HuH-7 (cell line): Measurements from ENCODE around the gene PCSK7.

Source experiments
- DNase-seq: peaks from one replicate; pipeline ENCODE4 v3.0.0; 2011; ENCODE audit warnings: low spot score

Gene PCSK7

DNA sequence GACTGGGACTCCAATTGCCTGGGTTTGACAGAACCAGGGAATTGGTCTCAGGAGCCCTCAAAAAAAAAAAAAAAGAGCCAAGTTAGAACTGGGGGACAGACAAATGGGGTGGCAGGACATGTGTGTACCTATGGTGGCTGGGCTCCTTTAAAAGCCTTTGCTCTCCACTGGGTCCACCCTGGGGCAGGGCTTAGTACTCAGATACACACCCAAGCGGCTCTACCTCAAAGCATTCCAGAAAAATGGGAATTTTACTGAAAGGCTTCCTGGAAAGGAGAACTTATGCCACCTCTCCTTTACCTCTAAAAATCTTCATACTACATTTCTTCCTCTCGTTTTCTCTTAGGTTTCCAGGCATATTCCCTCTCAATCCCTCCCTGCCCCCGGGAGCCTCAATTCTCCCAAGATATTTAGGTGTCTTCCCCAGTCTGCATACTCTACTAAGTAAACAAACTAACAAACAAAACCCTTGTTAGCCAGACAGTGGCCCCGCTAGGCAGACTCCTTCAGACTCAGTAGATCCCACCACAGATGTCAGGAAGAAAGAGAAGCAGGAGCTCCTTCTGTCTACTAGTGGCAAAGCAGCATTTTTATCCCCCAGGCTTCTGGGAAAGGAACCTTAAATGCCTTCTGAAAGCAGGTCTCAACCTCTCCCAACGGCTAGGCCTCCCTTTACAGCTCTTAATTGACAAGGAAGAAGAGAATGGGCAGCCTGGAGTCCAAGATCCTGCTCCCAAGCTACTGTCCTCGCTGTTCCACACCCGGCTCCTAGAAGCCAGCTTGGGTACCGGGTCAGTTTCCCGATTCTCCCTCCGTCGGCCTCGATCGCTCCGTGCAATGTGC lies 653 bp downstream of the PCSK7 start:
- no peak for DNase-seq

DNA sequence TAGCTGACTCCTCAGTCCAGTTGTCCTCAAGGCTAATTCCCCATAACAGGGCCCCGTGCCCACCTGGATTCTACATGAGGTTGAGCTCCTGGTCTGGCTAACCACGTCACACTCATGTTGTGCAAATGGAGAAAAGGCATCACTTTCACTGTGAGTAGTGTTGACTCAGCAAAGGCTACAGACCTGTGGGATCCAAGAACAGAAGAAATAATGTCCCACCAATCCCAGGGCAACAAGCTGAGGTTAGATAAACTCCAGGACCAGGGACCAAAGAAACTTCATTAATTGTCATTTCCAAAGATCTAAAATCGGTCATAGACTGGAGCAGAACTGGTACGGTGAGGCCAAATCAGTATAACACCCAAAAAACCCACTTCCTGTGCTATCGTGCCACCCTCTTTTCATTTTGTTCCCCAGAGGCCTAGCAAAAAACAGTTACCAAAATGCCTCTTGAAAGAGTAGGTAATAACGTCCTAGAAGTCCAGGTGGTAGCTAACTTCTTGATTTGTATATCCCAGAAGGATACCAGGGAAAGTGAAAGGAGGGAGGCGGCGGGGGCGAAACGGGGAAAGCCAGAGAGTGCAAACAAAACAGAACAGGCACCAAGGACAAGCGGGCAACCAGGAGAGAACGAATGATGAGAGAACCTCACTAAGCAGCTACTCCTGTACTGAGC lies 1.4 kb downstream of the PCSK7 start:
- no peak for DNase-seq

DNA sequence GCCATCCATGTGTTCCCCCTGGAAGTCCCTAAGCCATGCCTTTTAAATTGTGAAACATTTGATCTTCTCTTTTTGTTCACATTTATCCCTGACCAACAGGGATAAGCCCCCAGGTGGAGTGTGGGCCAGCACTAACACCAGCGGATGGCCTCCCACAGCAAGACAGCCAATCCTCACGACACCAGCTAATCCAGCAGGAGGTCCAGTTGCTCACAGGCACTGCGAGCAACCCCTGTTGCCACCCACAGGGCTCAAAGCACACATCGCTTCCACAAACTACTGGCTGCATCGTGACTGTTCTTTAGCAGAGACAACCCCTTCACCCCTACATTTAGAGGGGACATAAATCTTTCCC lies 2.0 kb downstream of the PCSK7 start:
- DNase-seq = no peak

DNA sequence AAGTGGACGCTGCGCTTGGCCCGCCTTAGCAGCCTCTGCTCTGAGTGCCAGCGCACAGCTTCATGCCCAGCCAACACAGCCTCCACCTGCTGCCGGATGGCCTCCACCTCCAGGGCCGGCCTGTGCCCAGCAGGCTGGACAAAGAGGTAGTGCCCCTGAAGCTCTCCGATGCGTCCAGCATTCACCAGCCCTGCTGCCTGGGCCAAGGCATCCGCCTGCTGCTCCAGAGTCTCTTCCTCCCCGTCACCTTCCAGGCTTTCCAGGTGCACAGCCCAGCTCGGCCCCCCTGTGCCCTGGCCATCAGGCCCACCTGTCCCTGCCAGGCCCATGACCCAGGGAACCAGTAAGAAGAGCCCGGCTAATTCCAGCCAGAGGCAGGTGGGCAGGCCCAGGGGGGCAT lies 2.5 kb downstream of the PCSK7 start:
- no peak for DNase-seq

- no peak for DNase-seq
Observed at GRCh38 chr11:117228091-117228490, 3.8 kb downstream of the PCSK7 start.

GRCh38 chr11:117226388-117227385 lies 5.2 kb downstream of the PCSK7 start:
- peak; percentile 85 for DNase-seq

DNA sequence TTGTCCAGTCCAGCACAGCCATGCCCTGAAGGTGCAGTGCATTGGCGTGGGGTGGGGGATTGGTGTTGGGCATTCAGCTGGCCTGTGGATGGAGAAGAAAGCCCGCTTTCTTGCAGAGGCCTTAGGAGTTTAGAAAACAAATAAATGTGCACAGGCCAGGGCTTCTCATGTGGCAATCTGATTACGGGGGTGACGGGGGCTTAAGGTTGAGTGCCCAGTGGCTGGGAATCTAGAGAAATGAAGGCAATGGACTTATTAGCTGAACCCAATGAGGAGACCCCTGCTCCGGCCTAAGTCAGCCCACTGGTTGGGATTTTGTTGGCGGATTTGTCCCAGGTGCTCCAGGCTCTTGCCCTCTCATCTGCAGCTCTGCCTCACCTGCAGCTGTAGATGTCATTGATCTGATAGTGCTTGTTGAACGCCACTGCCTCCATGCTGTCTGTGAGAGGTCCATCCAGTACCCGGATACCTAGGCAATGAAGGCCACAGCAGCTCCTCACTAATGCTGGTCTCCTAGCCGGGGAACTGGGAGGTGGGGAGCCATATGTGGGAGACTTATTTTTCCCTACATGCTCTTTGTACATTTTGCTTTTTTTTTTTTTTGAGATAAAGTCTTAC lies 6.2 kb downstream of the PCSK7 start:
- DNase-seq = no peak

DNA sequence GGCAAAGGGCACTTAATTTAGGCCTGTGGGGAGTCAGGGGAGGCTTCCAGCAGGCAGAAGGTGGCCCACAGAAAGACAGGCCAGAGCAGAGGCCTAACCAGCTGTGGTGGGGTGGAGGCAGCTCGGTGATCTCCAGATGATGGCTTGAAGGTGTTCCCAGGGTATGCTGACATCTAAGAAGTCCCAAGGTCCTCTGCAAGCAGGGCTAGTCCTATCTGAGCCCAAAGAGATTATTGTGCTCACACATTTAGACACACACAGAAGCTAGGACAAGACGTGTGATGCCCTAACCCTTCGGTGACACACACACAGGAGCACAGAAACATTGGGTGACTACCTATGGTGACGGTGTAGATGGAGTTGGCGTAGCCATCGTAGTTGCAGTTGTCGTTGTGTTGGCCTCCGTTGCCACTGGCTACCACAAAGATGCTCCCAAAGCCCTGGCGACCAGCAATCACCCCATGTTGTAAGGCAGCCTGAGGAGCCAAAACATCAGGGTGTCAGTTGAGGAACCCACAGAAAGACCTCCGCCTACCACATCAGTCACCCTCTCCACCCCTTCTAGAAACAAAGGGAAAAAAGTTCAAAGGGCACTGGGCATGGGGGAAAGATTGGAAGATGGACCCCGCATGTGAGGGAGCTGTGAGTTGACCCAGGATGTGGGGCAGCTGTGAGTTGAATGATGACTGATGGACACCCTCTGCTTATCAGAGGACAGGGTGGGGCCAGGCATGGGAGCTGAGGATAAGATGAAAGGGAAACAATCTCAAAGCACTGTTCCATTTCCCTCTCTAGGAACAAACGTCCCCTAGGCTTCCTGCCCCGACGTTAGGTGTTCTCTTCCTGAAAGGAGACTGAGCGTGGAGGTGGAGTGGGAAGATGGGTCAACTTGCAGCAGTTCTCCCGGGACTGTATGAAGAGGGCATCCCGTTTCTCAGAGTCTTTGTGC lies 7.9 kb downstream of the PCSK7 start:
- DNase-seq = no peak

- no peak for DNase-seq
Observed at GRCh38 chr11:117222991-117223740, 8.7 kb downstream of the PCSK7 start.

DNA sequence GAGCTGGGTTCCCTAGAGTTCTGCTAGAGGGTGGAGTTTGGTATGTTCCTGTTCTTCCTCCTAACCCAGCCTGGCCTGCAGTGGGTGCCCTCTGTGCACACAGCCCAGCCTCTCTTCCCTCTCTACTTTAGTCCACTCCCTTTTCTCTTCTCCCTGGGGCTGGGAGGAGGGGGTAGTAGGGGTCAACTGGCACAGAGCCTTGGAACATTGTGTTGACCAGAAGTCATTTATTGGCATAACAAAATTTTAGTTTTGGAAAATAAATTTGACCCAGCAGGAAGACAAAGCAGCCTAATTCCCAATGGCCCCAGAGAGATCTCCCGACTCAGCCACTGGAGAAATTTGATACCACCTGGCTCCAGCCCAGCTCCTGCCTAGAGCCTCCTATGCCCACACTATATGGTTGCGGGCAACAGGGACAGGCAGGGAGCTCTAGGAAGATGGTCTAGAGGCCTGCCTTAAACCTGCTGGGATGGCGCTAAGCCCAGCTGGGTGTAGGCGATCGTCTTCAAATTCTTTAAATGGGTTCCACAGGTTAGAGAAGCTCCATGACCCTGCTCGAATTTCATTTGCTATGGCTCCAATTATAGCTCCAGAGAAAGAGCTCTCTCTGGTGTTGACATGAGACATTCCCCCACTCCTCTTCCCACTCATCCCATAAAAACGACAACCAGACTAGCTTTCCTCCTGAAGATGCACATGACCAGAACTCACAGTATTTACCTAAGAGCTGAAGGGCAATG lies 9.9 kb downstream of the PCSK7 start:
- DNase-seq = no peak

DNA sequence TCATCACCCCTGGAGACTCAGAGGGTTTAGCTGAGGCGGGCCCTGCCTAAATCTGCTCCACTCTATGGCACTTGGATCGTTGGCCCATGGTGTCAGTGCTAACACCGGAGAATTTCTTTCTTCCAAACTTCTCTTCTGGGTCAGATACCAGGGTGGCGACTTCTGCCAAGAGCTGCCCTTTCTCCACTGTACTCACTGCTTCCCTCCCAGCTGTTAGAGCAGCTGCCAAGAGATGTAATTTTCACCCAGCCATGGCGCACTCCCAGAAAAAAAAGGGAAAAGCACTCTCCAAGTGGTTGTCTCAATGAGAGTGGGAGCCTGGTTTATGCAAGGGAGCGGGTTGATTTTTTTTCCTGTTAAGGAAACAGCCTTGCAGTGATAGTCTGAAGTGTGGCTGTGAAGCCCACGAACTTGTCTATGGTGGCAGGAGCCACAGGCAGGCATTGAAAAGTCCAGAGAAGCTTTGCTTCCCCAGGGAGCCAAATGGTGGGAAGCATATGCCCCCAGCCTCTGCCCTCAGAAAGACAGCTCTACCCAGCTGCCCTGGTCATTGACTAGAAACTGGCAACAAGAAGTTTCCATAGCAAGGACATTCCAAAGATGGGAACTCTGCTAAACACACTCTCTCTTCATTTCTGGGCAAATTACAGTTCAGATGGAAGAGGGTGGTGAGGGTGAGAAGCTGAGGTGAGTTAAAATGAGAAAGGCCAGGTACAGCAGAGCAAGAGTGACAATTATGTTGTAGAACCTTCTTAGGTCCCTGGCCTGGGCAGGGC lies 10.7 kb downstream of the PCSK7 start:
- no peak for DNase-seq

- no peak for DNase-seq
Observed at GRCh38 chr11:117220568-117220967, 11.3 kb downstream of the PCSK7 start.

- DNase-seq = no peak
Observed at GRCh38 chr11:117219995-117220394, 11.9 kb downstream of the PCSK7 start.

DNA sequence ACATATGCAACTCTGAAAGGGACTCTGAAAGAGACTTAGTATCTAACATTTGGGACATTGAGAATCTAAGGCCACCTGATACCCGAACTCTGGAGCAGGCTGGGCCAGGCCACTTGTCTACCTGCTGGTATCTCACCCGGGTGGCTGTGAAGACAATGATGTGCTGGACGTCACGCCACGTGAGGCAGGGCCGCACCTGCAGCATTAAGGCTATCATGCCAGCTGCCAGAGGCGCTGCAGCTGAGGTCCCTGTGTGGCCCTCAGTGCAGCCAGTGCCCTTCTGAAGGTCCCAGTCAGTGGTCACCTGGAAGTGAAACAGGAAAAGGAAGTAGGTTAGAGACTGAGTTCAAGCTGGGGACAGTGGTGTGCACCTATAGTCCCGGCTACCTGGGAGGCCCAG lies 12.4 kb downstream of the PCSK7 start:
- DNase-seq = no peak

DNA sequence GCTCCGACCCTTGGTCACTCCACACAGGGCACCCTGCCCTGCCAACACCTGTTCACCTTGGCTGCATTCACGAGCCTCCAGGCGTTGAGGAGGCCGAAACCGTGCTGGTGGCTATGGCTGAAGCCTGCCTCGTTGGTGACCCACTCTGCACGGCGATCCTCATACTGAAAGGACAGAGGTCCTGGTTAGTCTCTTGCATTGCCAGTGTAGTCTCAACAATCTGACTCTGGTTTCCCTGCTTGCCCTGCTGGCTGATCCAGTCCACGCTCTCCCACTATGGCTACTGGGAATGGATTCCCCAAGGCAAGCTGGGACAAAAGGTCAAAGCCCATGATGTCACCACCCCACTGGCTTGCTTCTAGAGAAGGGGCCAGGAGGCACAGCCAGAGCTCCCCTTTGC lies 12.9 kb downstream of the PCSK7 start:
- DNase-seq = no peak

DNA sequence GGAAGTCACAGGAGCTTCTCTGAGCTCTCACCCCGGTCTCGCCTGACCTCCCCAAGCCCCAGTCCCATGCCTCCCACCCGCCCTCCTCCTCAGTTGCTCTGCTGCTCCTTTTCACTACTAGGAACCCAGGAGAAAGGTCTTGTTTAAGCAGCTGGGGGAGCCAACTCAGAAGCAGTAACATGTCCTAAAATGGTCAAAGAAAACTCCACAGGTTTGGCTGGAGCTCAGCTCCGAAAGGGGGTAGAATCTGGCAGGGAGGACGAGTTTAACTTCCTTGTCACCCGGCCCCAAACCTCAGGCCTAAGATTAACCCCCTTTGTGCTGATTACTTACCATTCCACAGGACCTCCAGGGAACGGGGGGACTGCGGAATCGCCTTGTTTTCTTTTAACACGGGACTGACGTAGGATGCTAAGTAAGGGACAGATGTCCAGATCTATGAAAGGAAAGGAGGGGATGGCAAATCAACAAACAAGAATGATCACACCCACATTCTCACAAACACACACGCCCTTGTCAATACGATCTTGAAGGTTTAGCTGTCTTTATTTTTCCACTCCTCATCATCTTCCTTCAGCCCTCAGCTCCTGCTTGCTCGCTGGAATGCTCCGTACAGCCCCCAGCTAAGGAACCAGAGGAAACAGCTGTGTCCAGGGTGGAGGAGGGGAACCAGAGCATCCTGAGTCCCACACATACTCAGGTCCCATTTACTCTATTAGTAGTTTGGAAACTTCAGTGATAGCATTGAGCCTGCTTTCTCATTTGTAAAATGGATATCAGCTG lies 13.5 kb downstream of the PCSK7 start:
- DNase-seq = no peak

DNA sequence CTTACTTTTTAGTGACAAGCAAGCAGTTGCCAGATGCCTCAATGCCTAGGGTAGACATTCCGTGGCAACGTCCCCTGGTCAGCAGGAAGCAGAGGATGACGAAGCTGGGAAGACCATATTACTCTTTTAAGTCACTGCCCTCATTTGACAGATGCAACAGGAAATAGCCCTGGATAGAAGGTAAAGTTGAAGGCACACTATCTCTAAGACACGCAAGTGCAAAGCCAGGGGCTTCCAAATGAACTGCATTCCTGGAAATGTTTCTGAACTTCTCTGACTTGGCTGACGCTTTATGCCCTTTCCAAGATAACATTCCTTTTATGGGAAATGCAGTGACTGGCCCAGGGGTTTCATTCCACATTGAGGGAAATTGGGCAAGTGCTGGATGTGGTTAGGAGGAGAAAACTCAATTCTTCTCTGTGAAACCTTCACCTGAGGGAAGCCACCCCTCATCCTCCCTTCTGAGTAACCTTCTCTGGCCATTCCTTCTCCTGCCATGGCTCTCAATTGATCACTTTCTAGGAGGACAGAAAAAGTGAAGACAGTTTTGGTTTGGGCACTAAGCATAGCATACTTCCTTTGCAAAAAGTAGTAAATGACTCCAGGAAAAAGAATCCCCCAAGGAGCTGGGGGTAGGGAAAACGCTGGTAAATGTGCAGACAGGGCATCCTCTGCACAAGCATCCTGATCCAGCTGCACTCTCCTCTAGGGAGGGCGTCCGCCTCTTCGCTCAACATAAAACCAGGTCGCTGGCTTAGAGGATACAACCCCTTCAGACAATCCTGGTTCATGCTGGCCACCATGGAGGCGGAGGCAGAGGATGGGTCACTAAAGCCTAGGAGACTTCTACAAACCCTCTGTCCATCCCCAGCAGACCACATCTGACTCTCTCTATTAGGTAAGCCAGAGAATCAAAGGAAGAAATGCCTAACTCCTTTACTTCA lies 14.5 kb downstream of the PCSK7 start:
- DNase-seq = no peak
